ENCODE data around the gene CGB3.

Gene CGB3

DNA sequence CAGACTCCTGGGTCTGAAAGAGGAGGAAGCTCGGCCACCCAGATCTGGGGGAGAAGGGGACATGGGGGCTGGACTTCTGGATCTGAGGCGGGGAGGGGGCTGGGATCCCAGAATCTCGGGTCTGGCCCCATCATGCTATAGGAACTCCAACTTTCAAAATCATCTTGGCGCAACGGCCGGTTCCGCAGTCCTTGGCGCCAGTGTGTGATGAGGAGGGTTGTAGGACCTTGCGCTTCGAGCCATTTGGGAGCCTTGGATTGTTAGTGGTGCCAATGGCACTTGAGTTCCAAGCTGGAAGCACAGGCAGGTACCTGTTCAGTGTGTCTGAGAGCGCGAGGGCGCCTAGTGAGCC is 30.1 kb downstream of the CGB3 start:
- peak overlapping the region; percentile 92 for H3K27ac ChIP-seq
- no peak for TF ChIP-seq ZFX (IDR thresholded peaks at IDR 0.05; ENCODE audit: borderline replicate concordance)
- TF ChIP-seq, protein P1, sequence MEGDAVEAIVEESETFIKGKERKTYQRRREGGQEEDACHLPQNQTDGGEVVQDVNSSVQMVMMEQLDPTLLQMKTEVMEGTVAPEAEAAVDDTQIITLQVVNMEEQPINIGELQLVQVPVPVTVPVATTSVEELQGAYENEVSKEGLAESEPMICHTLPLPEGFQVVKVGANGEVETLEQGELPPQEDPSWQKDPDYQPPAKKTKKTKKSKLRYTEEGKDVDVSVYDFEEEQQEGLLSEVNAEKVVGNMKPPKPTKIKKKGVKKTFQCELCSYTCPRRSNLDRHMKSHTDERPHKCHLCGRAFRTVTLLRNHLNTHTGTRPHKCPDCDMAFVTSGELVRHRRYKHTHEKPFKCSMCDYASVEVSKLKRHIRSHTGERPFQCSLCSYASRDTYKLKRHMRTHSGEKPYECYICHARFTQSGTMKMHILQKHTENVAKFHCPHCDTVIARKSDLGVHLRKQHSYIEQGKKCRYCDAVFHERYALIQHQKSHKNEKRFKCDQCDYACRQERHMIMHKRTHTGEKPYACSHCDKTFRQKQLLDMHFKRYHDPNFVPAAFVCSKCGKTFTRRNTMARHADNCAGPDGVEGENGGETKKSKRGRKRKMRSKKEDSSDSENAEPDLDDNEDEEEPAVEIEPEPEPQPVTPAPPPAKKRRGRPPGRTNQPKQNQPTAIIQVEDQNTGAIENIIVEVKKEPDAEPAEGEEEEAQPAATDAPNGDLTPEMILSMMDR (IDR thresholded peaks at IDR 0.05) = no peak

DNA sequence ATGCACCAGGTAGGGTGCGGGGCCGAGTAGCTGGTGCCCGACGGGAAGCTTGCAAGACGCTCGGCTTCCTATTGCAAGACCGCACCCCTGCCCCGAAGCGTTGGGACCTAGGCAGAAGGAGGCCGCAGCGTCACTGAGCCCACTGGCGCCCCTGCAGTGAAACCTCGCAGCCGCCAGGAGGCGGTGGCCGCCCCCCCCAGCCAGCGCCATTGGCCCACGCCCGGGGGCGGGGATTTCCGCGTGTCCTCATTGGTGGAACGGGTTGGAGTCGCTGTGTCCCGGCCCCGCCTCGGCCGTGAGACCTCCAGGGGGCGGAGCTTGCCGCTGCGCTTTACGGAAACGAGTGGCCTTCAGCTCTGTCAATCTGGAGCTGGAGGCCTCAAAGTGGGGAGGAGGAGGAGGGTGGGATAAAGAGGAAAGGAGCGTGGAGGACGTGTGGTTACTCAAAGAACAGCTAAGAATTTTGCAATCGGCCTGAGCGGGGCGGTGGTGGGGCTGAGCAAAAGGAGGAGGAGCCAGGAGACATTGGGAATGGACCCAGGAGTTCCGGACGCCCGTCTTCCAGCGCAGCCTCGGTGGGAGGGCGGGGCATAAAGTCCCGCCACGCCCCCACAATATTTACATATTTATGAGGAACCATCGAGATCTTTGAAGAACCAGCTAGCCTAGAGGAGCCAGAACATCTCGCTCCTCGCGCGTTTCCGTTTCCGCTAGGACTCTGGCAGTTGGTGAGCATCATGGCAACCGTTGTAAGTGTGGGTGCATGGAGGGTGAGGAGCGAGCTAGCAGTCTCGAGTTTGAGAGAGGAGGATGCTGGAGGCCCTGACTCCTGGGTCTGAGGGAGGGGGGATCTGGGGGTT is 30.7 kb downstream of the CGB3 start, which contains the start of the genes GYS1 and RUVBL2:
Gene GYS1 (minus strand): TSS at position 135 of the 860 bp plus-strand sequence. CDS start 197 bp downstream, outside the sequence.
Gene RUVBL2 (plus strand): TSS at position 713 of the 860 bp plus-strand sequence. CDS start 25 bp downstream, at position 738.
- TF ChIP-seq, protein P1 (IDR thresholded peaks at IDR 0.05) = peak; percentile 98
- TF ChIP-seq ZFX (IDR thresholded peaks at IDR 0.05; ENCODE audit: borderline replicate concordance) = no peak
- peak within 1 kb of the TSS; percentile 92 for H3K27ac ChIP-seq

DNA sequence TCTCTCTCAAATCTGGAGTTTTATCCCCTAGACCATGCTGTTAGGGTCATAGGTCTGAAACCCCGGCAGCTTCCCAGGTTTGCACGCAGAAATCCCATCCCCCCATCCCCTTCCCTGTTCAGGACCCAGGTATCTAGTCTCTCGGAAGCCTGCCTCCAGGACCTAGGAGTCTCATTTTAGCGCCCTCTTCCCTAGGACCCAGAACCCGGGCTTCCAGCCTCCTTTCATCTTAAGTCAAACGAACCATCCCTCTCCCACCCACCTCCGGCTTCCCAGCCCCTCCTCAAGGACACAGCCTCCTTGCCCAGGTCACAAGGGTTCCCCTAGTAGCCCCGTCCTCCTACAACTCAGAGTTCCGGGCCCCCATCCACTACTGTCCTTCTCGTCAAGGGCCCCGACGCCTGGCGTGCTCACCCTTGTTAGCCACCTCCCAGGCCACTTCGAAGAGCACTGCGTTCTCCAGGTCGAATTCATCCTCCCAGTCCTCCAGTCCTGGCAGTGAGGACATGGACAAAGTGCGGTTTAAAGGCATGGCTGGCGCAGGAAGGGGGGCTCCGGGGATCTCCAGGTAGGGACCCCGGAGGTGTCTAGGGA is 31.5 kb downstream of the CGB3 start:
- peak overlapping the region; percentile 92 for H3K27ac ChIP-seq
- no peak for TF ChIP-seq ZFX (IDR thresholded peaks at IDR 0.05; ENCODE audit: borderline replicate concordance)
- TF ChIP-seq, protein P1 (IDR thresholded peaks at IDR 0.05) = no peak

DNA sequence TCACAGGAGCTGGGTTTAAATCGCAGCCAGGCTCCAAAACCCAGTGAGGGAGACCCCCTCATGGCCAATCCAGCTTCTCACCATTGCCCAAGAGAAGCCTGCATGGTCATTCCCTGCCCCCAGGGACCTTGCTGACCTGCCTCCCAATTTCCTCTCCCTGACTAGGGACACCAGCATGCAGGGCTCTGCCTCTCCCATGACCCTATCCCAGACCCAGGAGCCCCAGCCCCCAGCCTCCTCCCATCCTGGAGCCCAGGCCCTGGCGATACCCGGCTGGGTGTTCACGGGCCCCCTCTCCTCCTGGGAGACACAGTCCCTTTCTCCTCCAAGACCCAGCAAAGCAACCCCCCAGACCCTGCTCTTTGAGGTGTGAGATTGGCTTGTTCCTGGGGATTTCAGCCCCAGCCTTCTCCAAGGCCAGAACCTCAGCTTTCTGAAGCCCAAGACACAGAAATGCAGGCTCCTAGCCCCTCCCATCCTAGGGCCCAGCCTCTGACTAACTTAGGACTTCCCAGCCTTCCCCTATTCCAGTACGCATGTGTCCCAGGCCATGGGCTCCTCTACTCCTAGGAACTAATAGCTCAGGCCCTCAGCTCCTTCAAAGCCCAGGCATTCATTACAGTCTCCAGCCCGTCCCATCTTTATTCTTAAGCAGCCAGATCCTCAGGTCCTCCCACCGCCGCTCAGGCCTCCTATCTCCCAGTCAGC is 32.1 kb downstream of the CGB3 start:
- H3K27ac ChIP-seq = peak overlapping the region; percentile 92
- no peak for TF ChIP-seq ZFX (IDR thresholded peaks at IDR 0.05; ENCODE audit: borderline replicate concordance)
- TF ChIP-seq, protein P1 (IDR thresholded peaks at IDR 0.05) = no peak

DNA sequence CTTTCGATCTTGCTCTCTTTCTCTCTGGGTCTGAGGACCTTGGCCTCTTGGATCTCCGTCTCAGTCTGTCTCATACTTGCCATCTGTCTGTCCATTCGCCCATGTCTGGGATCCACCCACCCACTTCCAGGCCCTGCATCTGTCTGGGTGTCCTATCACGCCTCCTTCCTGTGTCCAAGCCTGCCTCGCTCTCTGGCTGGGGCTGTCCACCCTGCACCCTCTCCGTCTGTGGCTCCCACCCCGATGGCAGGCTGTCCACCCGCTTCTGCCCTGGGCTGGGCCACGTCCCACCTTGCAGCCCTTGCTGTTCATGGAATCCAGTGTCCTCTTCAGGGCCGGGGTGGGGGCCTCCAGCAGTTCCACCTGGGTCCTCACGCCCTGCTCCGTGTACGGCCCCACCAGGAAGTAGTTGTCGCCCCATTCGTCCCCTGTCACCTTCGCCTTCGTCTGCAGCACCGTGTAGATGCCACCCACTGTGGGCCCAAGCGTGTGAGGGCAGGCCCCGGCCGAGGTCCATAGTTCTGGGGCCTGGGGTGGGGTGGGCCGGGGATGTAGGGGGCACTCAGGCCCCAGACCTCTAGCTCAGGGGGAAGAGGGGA is 33.0 kb downstream of the CGB3 start:
- H3K27ac ChIP-seq = 0 out of 2 replicates have a peak overlapping the region, but pooled peaks have one; percentile 2
- TF ChIP-seq ZFX (IDR thresholded peaks at IDR 0.05; ENCODE audit: borderline replicate concordance) = no peak
- TF ChIP-seq, protein P1 (IDR thresholded peaks at IDR 0.05) = no peak

DNA sequence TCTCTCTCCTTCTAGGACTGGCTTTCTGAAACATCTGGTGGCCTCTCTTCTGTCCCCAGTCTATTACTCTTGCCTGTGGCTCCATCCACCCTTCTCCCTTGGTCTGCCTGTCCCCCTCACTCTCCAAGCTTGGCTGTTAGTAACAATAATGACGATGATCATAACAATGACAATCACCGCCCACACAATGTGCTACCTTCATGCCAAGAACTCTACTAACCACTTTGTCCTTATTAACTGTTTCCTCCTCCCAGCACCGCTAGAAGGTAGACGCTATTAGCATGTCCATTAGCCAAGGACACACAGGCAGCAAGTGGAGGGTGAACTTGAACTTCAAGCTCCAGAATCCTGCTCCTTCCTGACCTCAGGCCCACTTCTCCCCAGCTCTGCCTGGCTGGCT is 33.7 kb downstream of the CGB3 start:
- TF ChIP-seq, protein P1 (IDR thresholded peaks at IDR 0.05) = no peak
- TF ChIP-seq ZFX (IDR thresholded peaks at IDR 0.05; ENCODE audit: borderline replicate concordance) = no peak
- 0 out of 2 replicates have a peak overlapping the region, but pooled peaks have one; percentile 2 for H3K27ac ChIP-seq
